Hepatocyte (in vitro differentiated cells): ENCODE results near the gene ZNRF1. TPM values are rescaled to one million over a fixed set of nuclear protein-coding genes. Genes with fewer than 3 reads are reported as not detected.

Source experiments
- DNase-seq: peaks from one replicate; pipeline ENCODE4 v3.0.0-alpha.2; 2016; ENCODE audit warnings: low spot score
- H2AFZ ChIP-seq: fragments of 200-600 bp; sonication (generic); 2 replicates; pipeline ENCODE4 v1.6.0; 2016; ENCODE audit warnings: antibody characterized with exemption, mild to moderate bottlenecking
- H3K27ac ChIP-seq: fragments of 200-600 bp; sonication (generic); 2 replicates; pipeline ENCODE4 v1.5.1; 2016; ENCODE audit warnings: mild to moderate bottlenecking
- H3K27me3 ChIP-seq: fragments of 200-600 bp; sonication (generic); 2 replicates; pipeline ENCODE4 v1.6.1; 2016
- H3K36me3 ChIP-seq: fragments of 200-600 bp; sonication (generic); replicated peaks from 2 replicates; pipeline ENCODE4 v1.5.1; 2016; ENCODE audit warnings: low read depth; ENCODE audit not compliant: insufficient read depth
- H3K4me1 ChIP-seq: fragments of 200-600 bp; sonication (generic); 2 replicates; pipeline ENCODE4 v1.5.1; 2016; ENCODE audit warnings: mild to moderate bottlenecking, moderate library complexity; ENCODE audit not compliant: insufficient read depth
- H3K4me2 ChIP-seq: fragments of 200-600 bp; sonication (generic); 2 replicates; pipeline ENCODE4 v1.6.0; 2016
- H3K4me3 ChIP-seq: fragments of 200-600 bp; sonication (generic); 2 replicates; pipeline ENCODE4 v1.5.1; 2016; ENCODE audit warnings: mild to moderate bottlenecking
- H3K79me2 ChIP-seq: fragments of 200-600 bp; sonication (generic); 2 replicates; pipeline ENCODE4 v1.6.0; 2017; ENCODE audit warnings: mild to moderate bottlenecking
- H3K9me2 ChIP-seq: fragments of 200-600 bp; sonication (generic); replicated peaks from 2 replicates; pipeline ENCODE4 v1.6.0; 2017; ENCODE audit warnings: mild to moderate bottlenecking; ENCODE audit not compliant: insufficient read depth
- H3K9me3 ChIP-seq: fragments of 200-600 bp; sonication (generic); 2 replicates; pipeline ENCODE4 v1.5.1; 2016; ENCODE audit warnings: low read depth, mild to moderate bottlenecking
- H4K20me1 ChIP-seq: fragments of 200-600 bp; sonication (generic); 2 replicates; pipeline ENCODE4 v1.6.0; 2016; ENCODE audit warnings: mild to moderate bottlenecking; ENCODE audit not compliant: insufficient read depth, poor library complexity, severe bottlenecking
- CTCF ChIP-seq: fragments of 200-600 bp; sonication (generic); IDR thresholded peaks from 2 replicates; pipeline ENCODE4 v1.5.1; 2016; ENCODE audit warnings: antibody characterized with exemption, mild to moderate bottlenecking; ENCODE audit not compliant: poor library complexity
- EZH2 ChIP-seq: fragments of 200-600 bp; sonication (generic); IDR thresholded peaks from 2 replicates; pipeline ENCODE4 v1.6.1; 2016; ENCODE audit warnings: antibody characterized with exemption, mild to moderate bottlenecking, borderline replicate concordance
- EZH2phosphoT487 ChIP-seq: fragments of 200-600 bp; sonication (generic); IDR thresholded peaks from one replicate; pipeline ENCODE4 v1.6.1; 2018; ENCODE audit warnings: antibody characterized with exemption, mild to moderate bottlenecking, low read depth, moderate library complexity; ENCODE audit not compliant: unreplicated experiment, severe bottlenecking
- WGBS: methylation state at CpG from one replicate; pipeline ENCODE4 v1.1.6; 2016; ENCODE audit warnings: low lambda C conversion rate; ENCODE audit errors: missing lambda C conversion rate; 5-methylcytosine and 5-hydroxymethylcytosine counted together
- polyA plus RNA-seq: library from polyadenylated mRNA; unstranded; fragments of >200 nt; fragmentation: Nextera tagmentation; extraction: Ambion mirVana; gene quantifications from 2 replicates; pipeline ENCODE4 v1.2.1, GENCODE V29; 2016
- total RNA-seq: library from RNA; depleted of rRNA; stranded (reverse); fragments of >200 nt; gene quantifications from 2 replicates; pipeline ENCODE4 v1.2.3, GENCODE V29; 2014

Gene ZNRF1
- total and polyA plus RNA-seq, 2 experiments from 2014 or later: 23.0 to 46.5 TPM

- no peaks in the 10 kb centered on the region for H3K9me3 ChIP-seq
- H3K4me3 ChIP-seq: no peak overlapping the region
- no peaks in the 10 kb centered on the region for H3K9me2 ChIP-seq
- H3K4me2 ChIP-seq: no peak overlapping the region
- peaks cover 82% of the 10 kb centered on the region for H3K79me2 ChIP-seq
- WGBS: 83% methylated on average over 6 of the region's 6 CpGs
- H3K36me3 ChIP-seq: no peaks in the 10 kb centered on the region
- no peaks in the 10 kb centered on the region for H4K20me1 ChIP-seq
- peak overlapping the region; percentile 94 for H3K27ac ChIP-seq
- no peaks in the 10 kb centered on the region for H3K27me3 ChIP-seq
- no peak for DNase-seq
- H3K4me1 ChIP-seq: peaks cover 29% of the 10 kb centered on the region
- no peak overlapping the region for H2AFZ ChIP-seq
- TF ChIP-seq CTCF (no peak), EZH2phosphoT487 (no peak), EZH2 (no peak)
Observed at GRCh38 chr16:75066861-75067447, 68.1 kb downstream of the ZNRF1 start.

GRCh38 chr16:75068085-75069031, 69.5 kb downstream of the ZNRF1 start:
- H3K4me3 ChIP-seq: no peak overlapping the region
- no peaks in the 10 kb centered on the region for H3K36me3 ChIP-seq
- peaks cover 82% of the 10 kb centered on the region for H3K79me2 ChIP-seq
- peaks cover 2% of the 10 kb centered on the region for H4K20me1 ChIP-seq
- TF ChIP-seq EZH2: no peak
- no peak for TF ChIP-seq EZH2phosphoT487
- TF ChIP-seq CTCF: no peak
- H3K4me1 ChIP-seq: peaks cover 22% of the 10 kb centered on the region
- no peaks in the 10 kb centered on the region for H3K27me3 ChIP-seq
- H2AFZ ChIP-seq: no peak overlapping the region
- DNase-seq: no peak
- H3K9me3 ChIP-seq: no peaks in the 10 kb centered on the region
- WGBS: 93% methylated on average over 10 of the region's 10 CpGs
- H3K9me2 ChIP-seq: no peaks in the 10 kb centered on the region
- H3K27ac ChIP-seq: no peak overlapping the region
- H3K4me2 ChIP-seq: no peak overlapping the region

GRCh38 chr16:75070012-75070841, 71.4 kb downstream of the ZNRF1 start:
- H3K9me2 ChIP-seq: no peaks in the 10 kb centered on the region
- no peak overlapping the region for H3K4me3 ChIP-seq
- H3K4me1 ChIP-seq: peaks cover 15% of the 10 kb centered on the region
- no peaks in the 10 kb centered on the region for H3K36me3 ChIP-seq
- peaks cover 85% of the 10 kb centered on the region for H3K79me2 ChIP-seq
- no peaks in the 10 kb centered on the region for H3K9me3 ChIP-seq
- H2AFZ ChIP-seq: no peak overlapping the region
- peak overlapping the region; percentile 85 for H3K27ac ChIP-seq
- peak overlapping the region; percentile 53 for H3K4me2 ChIP-seq
- TF ChIP-seq CTCF (no peak), EZH2 (no peak), EZH2phosphoT487 (no peak)
- peaks cover 11% of the 10 kb centered on the region for H4K20me1 ChIP-seq
- 69% methylated on average over 11 of the region's 11 CpGs for WGBS
- no peaks in the 10 kb centered on the region for H3K27me3 ChIP-seq
- DNase-seq: peak; percentile 66
